NCI-H1105 treated with DMSO at 0.1 percent for 48 hours (cell line): ENCODE measurements around the gene TMEM132C.
"Not testable (repeated sequence)": the region's sequence is repeated elsewhere in the genome, so short reads cannot be mapped to it uniquely, and the experiment has no call there.

Experiments used
- DNase-seq: peaks from one replicate; lab custom pipeline; 2025; lab: John Stamatoyannopoulos, UW

Gene TMEM132C

GRCh38 chr12:128267131-128267622 is at the start of gene TMEM132C:
Gene TMEM132C (plus strand): TSS chr12:128267170. CDS start chr12:128267403, 233 bp downstream.
- DNase-seq, result no peak

GRCh38 chr12:128224226-128224625 is 42.7 kb upstream of the TMEM132C start:
- no peak for DNase-seq

- no peak for DNase-seq
Observed at GRCh38 chr12:128228581-128228980, 38.4 kb upstream of the TMEM132C start.

- no peak for DNase-seq
Observed at GRCh38 chr12:128235635-128236417, 31.1 kb upstream of the TMEM132C start.

GRCh38 chr12:128236525-128236924 is 30.4 kb upstream of the TMEM132C start:
- no peak for DNase-seq

GRCh38 chr12:128240745-128241144 is 26.2 kb upstream of the TMEM132C start:
- no peak for DNase-seq

GRCh38 chr12:128245121-128245520 is 21.8 kb upstream of the TMEM132C start:
- no peak for DNase-seq

GRCh38 chr12:128245905-128246304 is 21.1 kb upstream of the TMEM132C start:
- DNase-seq, result no peak

GRCh38 chr12:128250096-128250495 is 16.9 kb upstream of the TMEM132C start:
- no peak for DNase-seq

GRCh38 chr12:128253829-128254228 is 13.1 kb upstream of the TMEM132C start:
- DNase-seq, result not testable (repeated sequence)

GRCh38 chr12:128258866-128259555 is 8.0 kb upstream of the TMEM132C start:
- DNase-seq, result peak; percentile 34

- peak; percentile 63 for DNase-seq
Observed at GRCh38 chr12:128259556-128260070, 7.4 kb upstream of the TMEM132C start.

GRCh38 chr12:128261757-128262156 is 5.2 kb upstream of the TMEM132C start:
- no peak for DNase-seq

- DNase-seq, result no peak
Observed at GRCh38 chr12:128265566-128265965, 1.4 kb upstream of the TMEM132C start.

- no peak for DNase-seq
Observed at GRCh38 chr12:128266086-128266485, 884 bp upstream of the TMEM132C start.

- DNase-seq, result no peak
Observed at GRCh38 chr12:128266541-128267130, 334 bp upstream of the TMEM132C start.

- DNase-seq, result no peak
Observed at GRCh38 chr12:128267651-128268378, 845 bp downstream of the TMEM132C start.

GRCh38 chr12:128268379-128268995 is 1.5 kb downstream of the TMEM132C start:
- peak; percentile 17 for DNase-seq

- no peak for DNase-seq
Observed at GRCh38 chr12:128269181-128269591, 2.2 kb downstream of the TMEM132C start.

GRCh38 chr12:128276471-128276870 is 9.5 kb downstream of the TMEM132C start:
- no peak for DNase-seq

- no peak for DNase-seq
Observed at GRCh38 chr12:128286970-128287369, 20.0 kb downstream of the TMEM132C start.
